Measurements from ENCODE around the gene MID1. TPM values are rescaled to one million over a fixed set of nuclear protein-coding genes. Genes with fewer than 3 reads are reported as not detected.

MID1 gene
- polyA plus RNA-seq, 3 donors = 0.05 to 0.10 TPM; not detected in 1

GRCh38 chrX:10567136-10567535 lies 53.2 kb downstream of the MID1 start:
- intact Hi-C loops (cut with micrococcal nuclease) = no loop called here
- no peak overlapping the region for H3K4me2 ChIP-seq (replicated peaks; ENCODE audit: extremely low read depth, low read length, poor library complexity, severe bottlenecking)
- H3K4me3 Mint-ChIP-seq = no peak overlapping the region

GRCh38 chrX:10566716-10567097 lies 53.7 kb downstream of the MID1 start:
- Mint-ChIP-seq H3K27me3 (ENCODE audit: low read depth in 3 of 3) (no peaks in the 10 kb centered on the region), H3K4me1 (no peaks in the 10 kb centered on the region), H3K36me3 (no peaks in the 10 kb centered on the region), H3K27ac (peak overlapping the region in 1 of 7 donors; percentile 13), H3K4me3 (no peak overlapping the region), H3K9me3 (peaks cover 0 to 4% (median 0%) of the 10 kb centered on the region in 7 donors)
- Histone ChIP-seq H4K20me1 (ENCODE audit: insufficient read depth, low read length) (no peaks in the 10 kb centered on the region), H3K27ac (ENCODE audit: low read depth in 1 of 2, low read length in 2 of 2) (no peak overlapping the region), H3K9ac (ENCODE audit: insufficient read depth, low read length, poor library complexity, severe bottlenecking) (no peak overlapping the region), H3K27me3 (ENCODE audit: control insufficient read depth in 2 of 2, insufficient read depth in 2 of 2, low read length in 2 of 2) (no peaks in the 10 kb centered on the region), H2AFZ (ENCODE audit: insufficient read depth, low read depth, low read length, poor library complexity, severe bottlenecking) (no peak overlapping the region), H3K4me3 (replicated peaks in 1 of 3; ENCODE audit: low read depth in 2 of 3, low read length in 3 of 3) (no peak overlapping the region), H3K79me2 (ENCODE audit: insufficient read depth, low read length) (no peaks in the 10 kb centered on the region), H3K9me3 (replicated peaks in 1 of 2; ENCODE audit: control insufficient read depth in 1 of 2, insufficient read depth in 1 of 2, low read length in 2 of 2) (no peaks in the 10 kb centered on the region), H3K4me2 (replicated peaks; ENCODE audit: extremely low read depth, low read length, poor library complexity, severe bottlenecking) (no peak overlapping the region), H3K36me3 (replicated peaks in 1 of 2; ENCODE audit: control insufficient read depth in 1 of 2, insufficient read depth in 2 of 2, low read length in 2 of 2) (no peaks in the 10 kb centered on the region), H3K4me1 (ENCODE audit: control insufficient read depth in 1 of 2, insufficient read depth in 2 of 2, low read length in 2 of 2) (no peaks in the 10 kb centered on the region)
- intact Hi-C loops (cut with micrococcal nuclease) = no loop called here
- no peak for DNase-seq
- WGBS (ENCODE audit: insufficient coverage) = 100% methylated on average over 6 of the region's 11 CpGs
- no peak for TF ChIP-seq CTCF (IDR thresholded peaks at IDR 0.05)

More at GRCh38 chrX:10567136-10567535, 53.2 kb downstream of the MID1 start:
- H3K27me3 ChIP-seq (ENCODE audit: control insufficient read depth in 2 of 2, insufficient read depth in 2 of 2, low read length in 2 of 2) = no peaks in the 10 kb centered on the region
- no peaks in the 10 kb centered on the region for H4K20me1 ChIP-seq (ENCODE audit: insufficient read depth, low read length)
- H2AFZ ChIP-seq (ENCODE audit: insufficient read depth, low read depth, low read length, poor library complexity, severe bottlenecking) = no peak overlapping the region
- no peaks in the 10 kb centered on the region for H3K79me2 ChIP-seq (ENCODE audit: insufficient read depth, low read length)
- no peak overlapping the region for H3K9ac ChIP-seq (ENCODE audit: insufficient read depth, low read length, poor library complexity, severe bottlenecking)
- H3K27ac ChIP-seq (ENCODE audit: low read depth in 1 of 2, low read length in 2 of 2) = no peak overlapping the region
- H3K9me3 ChIP-seq (replicated peaks in 1 of 2; ENCODE audit: control insufficient read depth in 1 of 2, insufficient read depth in 1 of 2, low read length in 2 of 2) = no peaks in the 10 kb centered on the region
- DNase-seq = no peak
- Mint-ChIP-seq H3K27ac (peak overlapping the region in 2 of 7 donors; percentile 13 to 47), H3K36me3 (no peaks in the 10 kb centered on the region), H3K9me3 (peaks cover 0 to 4% (median 0%) of the 10 kb centered on the region in 7 donors), H3K4me1 (no peaks in the 10 kb centered on the region), H3K27me3 (ENCODE audit: low read depth in 3 of 3) (no peaks in the 10 kb centered on the region)
- no peaks in the 10 kb centered on the region for H3K4me1 ChIP-seq (ENCODE audit: control insufficient read depth in 1 of 2, insufficient read depth in 2 of 2, low read length in 2 of 2)
- TF ChIP-seq CTCF (IDR thresholded peaks at IDR 0.05) = no peak
- H3K4me3 ChIP-seq (replicated peaks in 1 of 3; ENCODE audit: low read depth in 2 of 3, low read length in 3 of 3) = no peak overlapping the region
- WGBS (ENCODE audit: insufficient coverage) = 92% methylated on average over 7 of the region's 20 CpGs
- H3K36me3 ChIP-seq (replicated peaks in 1 of 2; ENCODE audit: control insufficient read depth in 1 of 2, insufficient read depth in 2 of 2, low read length in 2 of 2) = no peaks in the 10 kb centered on the region
